H9 (cell line): ENCODE results near the gene ZSWIM8. TPM values are rescaled to one million over a fixed set of nuclear protein-coding genes. Genes with fewer than 3 reads are reported as not detected.

Source experiments
- DNase-seq: peaks from one replicate; pipeline ENCODE4 v3.0.0-alpha.2; 2017
- H2AFZ ChIP-seq: one replicate; pipeline ENCODE4 v1.6.1; 2013; ENCODE audit warnings: mild to moderate bottlenecking, low read length, control low read depth, moderate library complexity
- H2AK5ac ChIP-seq: 2 replicates; pipeline ENCODE4 v1.6.1; 2013; ENCODE audit warnings: low read length, control low read depth, mixed read lengths; ENCODE audit not compliant: insufficient read length
- H2BK120ac ChIP-seq: one replicate; pipeline ENCODE4 v1.6.1; 2013; ENCODE audit warnings: low read depth, mild to moderate bottlenecking, low read length, control low read depth, inconsistent platforms; ENCODE audit not compliant: poor library complexity, severe bottlenecking
- H2BK12ac ChIP-seq: 2 replicates; pipeline ENCODE4 v1.6.1; 2013; ENCODE audit warnings: low read length, control low read depth, mixed read lengths, low read depth; ENCODE audit not compliant: insufficient read length
- H2BK15ac ChIP-seq: 2 replicates; pipeline ENCODE4 v1.6.1; 2013; ENCODE audit warnings: low read depth, low read length, control low read depth
- H2BK20ac ChIP-seq: one replicate; pipeline ENCODE4 v1.6.1; 2013; ENCODE audit warnings: low read depth, mild to moderate bottlenecking, low read length, control low read depth, inconsistent platforms; ENCODE audit not compliant: poor library complexity, severe bottlenecking
- H2BK5ac ChIP-seq: 2 replicates; pipeline ENCODE4 v1.6.1; 2013; ENCODE audit warnings: low read length, control low read depth, mixed read lengths; ENCODE audit not compliant: insufficient read length
- H3K14ac ChIP-seq: 2 replicates; pipeline ENCODE4 v1.6.1; 2013; ENCODE audit warnings: low read length, control low read depth; ENCODE audit not compliant: insufficient read depth
- H3K18ac ChIP-seq: 2 replicates; pipeline ENCODE4 v1.6.1; 2013; ENCODE audit warnings: low read depth, mild to moderate bottlenecking, mixed read lengths, low read length, control low read depth; ENCODE audit not compliant: insufficient read length
- H3K23ac ChIP-seq: 2 replicates; pipeline ENCODE4 v1.6.1; 2013; ENCODE audit warnings: low read length, control low read depth, mixed read lengths, low read depth; ENCODE audit not compliant: insufficient read length
- H3K23me2 ChIP-seq: 2 replicates; pipeline ENCODE4 v1.6.1; 2013; ENCODE audit warnings: low read depth, mild to moderate bottlenecking, mixed read lengths, low read length, control low read depth; ENCODE audit not compliant: insufficient read length, poor library complexity, severe bottlenecking
- H3K27ac ChIP-seq: 2 replicates; pipeline ENCODE4 v1.5.1; 2013; ENCODE audit warnings: low read length, control low read depth, mixed read lengths, low read depth; ENCODE audit not compliant: insufficient read length
- H3K27me3 ChIP-seq: 2 replicates; pipeline ENCODE4 v1.6.1; 2013; ENCODE audit warnings: low read length, control low read depth, inconsistent platforms; ENCODE audit not compliant: insufficient read depth
- H3K4ac ChIP-seq: 2 replicates; pipeline ENCODE4 v1.6.1; 2013; ENCODE audit warnings: low read depth, mild to moderate bottlenecking, control low read depth, inconsistent platforms, low read length, moderate library complexity
- H3K4me1 ChIP-seq: 2 replicates; pipeline ENCODE4 v1.6.1; 2013; ENCODE audit warnings: low read length, control low read depth, inconsistent platforms; ENCODE audit not compliant: insufficient read depth
- H3K4me2 ChIP-seq: 2 replicates; pipeline ENCODE4 v1.6.1; 2013; ENCODE audit warnings: low read length, control low read depth, mixed read lengths; ENCODE audit not compliant: insufficient read length, insufficient read depth
- H3K56ac ChIP-seq: 2 replicates; pipeline ENCODE4 v1.6.1; 2013; ENCODE audit warnings: low read depth, mild to moderate bottlenecking, mixed read lengths, low read length, control low read depth; ENCODE audit not compliant: insufficient read length
- H3K79me1 ChIP-seq: 2 replicates; pipeline ENCODE4 v1.6.1; 2013; ENCODE audit warnings: low read depth, mild to moderate bottlenecking, moderate library complexity, low read length, control low read depth, inconsistent platforms; ENCODE audit not compliant: insufficient read depth, poor library complexity, severe bottlenecking
- H3K79me2 ChIP-seq: 2 replicates; pipeline ENCODE4 v1.6.1; 2013; ENCODE audit warnings: low read length, control low read depth, inconsistent platforms; ENCODE audit not compliant: insufficient read depth
- H3K9ac ChIP-seq: 2 replicates; pipeline ENCODE4 v1.6.1; 2013; ENCODE audit warnings: low read length, control low read depth, mixed read lengths; ENCODE audit not compliant: insufficient read length; ENCODE audit errors: extremely low read depth
- H3K9me3 ChIP-seq: one replicate; pipeline ENCODE4 v1.6.1; 2013; ENCODE audit warnings: low read depth, low read length, inconsistent platforms; ENCODE audit not compliant: control insufficient read depth
- H3T11ph ChIP-seq: one replicate; pipeline ENCODE4 v1.6.1; 2013; ENCODE audit warnings: mild to moderate bottlenecking, low read length, control low read depth, inconsistent platforms
- H4K20me1 ChIP-seq: one replicate; pipeline ENCODE4 v1.6.1; 2013; ENCODE audit not compliant: control insufficient read depth, insufficient read length, insufficient read depth
- H4K5ac ChIP-seq: 2 replicates; pipeline ENCODE4 v1.6.1; 2013; ENCODE audit warnings: low read depth, mild to moderate bottlenecking, mixed read lengths, low read length, control low read depth; ENCODE audit not compliant: insufficient read length
- H4K8ac ChIP-seq: replicated peaks from 2 replicates; pipeline ENCODE4 v1.6.1; 2013; ENCODE audit warnings: low read length, control low read depth, mixed read lengths, low read depth; ENCODE audit not compliant: insufficient read length
- H4K91ac ChIP-seq: 2 replicates; pipeline ENCODE4 v1.6.1; 2013; ENCODE audit warnings: low read depth, mild to moderate bottlenecking, moderate library complexity, mixed read lengths, low read length, control low read depth; ENCODE audit not compliant: insufficient read length
- H3K27ac Mint-ChIP-seq, 3 experiments: 2 replicates in 2 of 3; 3 replicates in 1 of 3; pipeline ENCODE4 v1.8.0; 2020 to 2021; ENCODE audit warnings: mixed read lengths in 3 of 3, mild to moderate bottlenecking in 1 of 3, moderate library complexity in 1 of 3
- H3K27me3 Mint-ChIP-seq: 2 replicates; pipeline ENCODE4 v1.8.0; 2021; ENCODE audit warnings: low read depth, mild to moderate bottlenecking, moderate library complexity, mixed read lengths
- H3K36me3 Mint-ChIP-seq, 3 experiments: 2 replicates in 2 of 3; 3 replicates in 1 of 3; pipeline ENCODE4 v1.8.0; 2020 to 2021; ENCODE audit warnings: low read depth in 3 of 3, mixed read lengths in 3 of 3; ENCODE audit not compliant: insufficient read depth in 1 of 3
- H3K4me1 Mint-ChIP-seq, 2 experiments: 2 replicates each; pipeline ENCODE4 v1.8.0; 2020; ENCODE audit warnings: mixed read lengths in 2 of 2
- H3K4me3 Mint-ChIP-seq, 2 experiments: 2 replicates in 1 of 2; 3 replicates in 1 of 2; pipeline ENCODE4 v1.8.0; 2020 to 2021; ENCODE audit warnings: mild to moderate bottlenecking in 2 of 2, mixed read lengths in 2 of 2, moderate library complexity in 1 of 2
- H3K9me3 Mint-ChIP-seq, 2 experiments: 2 replicates in 1 of 2; 3 replicates in 1 of 2; pipeline ENCODE4 v1.8.0; 2020; ENCODE audit warnings: mild to moderate bottlenecking in 2 of 2, mixed read lengths in 2 of 2, moderate library complexity in 1 of 2
- CTCF ChIP-seq: fragments of 200-600 bp; sonication (generic); conservative IDR thresholded peaks from 3 replicates; pipeline ENCODE4 v1.8.0; 2021; ENCODE audit warnings: antibody characterized with exemption, mild to moderate bottlenecking
- WGBS: extraction: QIAGEN DNeasy Blood & Tissue Kit; methylation state at CpG from one replicate; pipeline ENCODE4 v1.1.7; 2013; ENCODE audit warnings: missing lambda C conversion rate, low lambda C conversion rate, mixed read lengths; ENCODE audit not compliant: insufficient read length; ENCODE audit errors: extremely low coverage; 5-methylcytosine and 5-hydroxymethylcytosine counted together
- total RNA-seq: library from RNA; stranded (reverse); gene quantifications from 2 replicates; pipeline ENCODE4 v1.2.1, GENCODE V29; 2021

Gene ZSWIM8
- total RNA-seq, 1 experiment from 2014 or later: 41.0 TPM

GRCh38 chr10:73788864-73789658, 3.7 kb downstream of the ZSWIM8 start:
- Histone ChIP-seq H3K4me2 (no peak overlapping the region), H2BK12ac (no peak overlapping the region), H3K56ac (no peak overlapping the region), H4K20me1 (no peaks in the 10 kb centered on the region), H4K5ac (no peak overlapping the region), H3K18ac (no peak overlapping the region), H3K79me1 (no peaks in the 10 kb centered on the region), H2AFZ (no peak overlapping the region), H3K4ac (no peak overlapping the region), H3K23ac (no peak overlapping the region), H3K23me2 (peaks cover 8% of the 10 kb centered on the region), H3K9me3 (no peaks in the 10 kb centered on the region), H3K14ac (no peak overlapping the region; the same call in 1 of the 2 replicates), H4K8ac (no peak overlapping the region), H3K79me2 (peaks cover 4% of the 10 kb centered on the region; the same call in 1 of the 2 replicates), H3K27ac (no peak overlapping the region), H2BK20ac (no peak overlapping the region), H4K91ac (no peak overlapping the region), H3K4me1 (peaks cover 2% of the 10 kb centered on the region; the same call in 1 of the 2 replicates), H2BK15ac (no peak overlapping the region), H3T11ph (no peak overlapping the region), H2AK5ac (no peak overlapping the region), H2BK120ac (no peak overlapping the region), H3K9ac (no peak overlapping the region), H3K27me3 (no peaks in the 10 kb centered on the region), H2BK5ac (no peak overlapping the region)
- no peak for TF ChIP-seq CTCF
- no peak overlapping the region for H3K4me3 Mint-ChIP-seq
- WGBS: no CpG with 5 or more reads among the region's 17 CpGs
- H3K36me3 Mint-ChIP-seq: peaks cover 24 to 38% (median 29%) of the 10 kb centered on the region in 3 experiments; a peak in 6 of 7 replicates
- no peak for DNase-seq
- no peaks in the 10 kb centered on the region for H3K27me3 Mint-ChIP-seq
- peak overlapping the region in 1 of 3 experiments; percentile 70; a peak in 1 of 7 replicates for H3K27ac Mint-ChIP-seq
- H3K9me3 Mint-ChIP-seq: no peaks in the 10 kb centered on the region
- H3K4me1 Mint-ChIP-seq: peaks cover 12 to 14% of the 10 kb centered on the region in 2 experiments
